GM18499 (cell line): ENCODE results near the gene TUBB.
"Not testable (repeated sequence)": the region's sequence is repeated elsewhere in the genome, so short reads cannot be mapped to it uniquely, and the experiment has no call there.

Source experiments
- ATAC-seq: cut with Tn5 transposase; IDR thresholded peaks from one replicate; pipeline ENCODE4 v1.9.1; 2021; ENCODE audit warnings: moderate number of reproducible peaks; ENCODE audit not compliant: insufficient read depth, unreplicated experiment

Gene TUBB

GRCh38 chr6:30756405-30757003 is 36.4 kb downstream of the TUBB start:
- ATAC-seq: not testable (repeated sequence)

- ATAC-seq: no peak
These were observed 37.2 kb downstream of the TUBB start for GRCh38 chr6:30757261-30757904.

DNA sequence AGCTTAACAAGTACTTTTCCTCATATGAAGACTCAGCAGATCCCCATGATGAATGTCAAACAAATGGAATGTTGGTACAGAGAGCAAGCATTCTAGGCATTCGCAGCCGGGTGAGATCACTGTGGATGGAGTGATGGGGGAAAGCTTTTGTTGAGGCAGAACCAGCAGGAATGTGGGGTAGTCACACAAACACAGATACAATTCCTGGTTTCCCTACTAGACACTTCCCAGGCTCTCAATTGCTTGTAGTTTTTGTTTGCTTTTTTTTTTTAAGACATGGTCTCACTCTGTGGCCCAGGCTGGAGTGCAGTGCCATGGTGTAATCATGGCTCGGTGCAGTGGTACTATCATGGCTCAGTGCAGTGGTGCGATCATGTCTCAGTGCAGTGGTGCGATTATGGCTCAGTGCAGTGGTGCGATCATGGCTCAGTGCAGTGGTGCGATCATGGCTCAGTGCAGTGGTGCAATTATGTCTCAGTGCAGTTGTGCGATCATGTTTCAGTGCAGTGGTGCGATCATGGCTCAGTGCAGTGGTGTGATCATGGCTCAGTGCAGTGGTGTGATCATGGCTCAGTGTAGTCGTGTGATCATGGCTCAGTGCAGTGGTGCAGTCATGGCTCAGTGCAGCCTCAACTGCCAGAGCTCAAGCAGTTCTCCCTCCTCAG is 39.6 kb downstream of the TUBB start:
- no peak for ATAC-seq

GRCh38 chr6:30760549-30760948 is 40.4 kb downstream of the TUBB start:
- no peak for ATAC-seq

DNA sequence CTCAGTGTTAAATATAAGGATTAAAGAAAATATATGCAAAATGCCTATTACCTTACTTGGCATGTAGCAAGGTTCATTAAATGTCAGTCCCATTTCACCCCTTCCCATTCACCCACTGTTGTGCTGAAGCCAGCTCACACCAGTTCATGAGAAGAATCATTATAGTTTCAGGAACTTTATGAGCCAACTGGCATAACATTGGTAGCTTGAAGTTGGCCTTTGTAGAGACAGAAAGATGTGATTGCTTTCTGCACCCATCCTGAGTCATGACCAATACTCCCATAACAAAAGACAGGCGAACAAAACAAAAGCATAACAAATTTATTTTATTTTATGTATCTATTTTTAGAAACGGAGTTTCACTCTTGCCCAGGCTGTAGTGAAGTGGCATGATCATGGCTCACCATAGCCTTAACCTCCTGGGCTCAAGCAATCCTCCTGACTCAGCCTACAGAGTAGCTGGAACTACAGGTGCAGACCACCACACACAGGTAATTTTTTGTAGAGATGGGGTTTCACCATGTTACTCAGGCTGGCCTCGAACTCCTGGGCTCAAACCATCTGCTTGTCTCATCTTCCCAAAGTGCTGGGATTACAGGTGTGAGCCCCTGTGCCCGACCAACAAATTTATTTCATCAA is 41.8 kb downstream of the TUBB start:
- no peak for ATAC-seq

DNA sequence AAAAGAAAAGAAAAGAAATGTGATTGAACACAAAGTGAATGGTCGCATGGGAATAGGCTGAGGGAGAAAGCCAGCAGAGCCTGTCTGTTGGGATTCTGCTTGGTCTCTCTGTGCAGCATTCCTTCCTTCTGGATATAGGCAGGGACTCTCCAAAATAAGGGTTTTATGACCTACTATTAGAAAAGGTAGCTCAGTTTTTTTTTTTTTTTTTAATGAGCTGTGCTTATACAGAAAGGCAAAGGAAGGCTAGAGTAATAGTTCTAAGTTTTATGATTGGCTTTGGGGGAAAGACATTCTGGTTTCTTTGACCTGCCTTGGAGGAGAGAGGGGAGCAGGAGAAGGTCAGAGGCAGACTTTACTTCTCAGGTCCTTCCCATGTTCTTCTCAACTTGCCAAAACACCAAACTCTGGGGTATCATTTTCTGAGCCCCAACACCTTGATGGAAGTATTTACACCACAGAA is 43.0 kb downstream of the TUBB start:
- no peak for ATAC-seq

DNA sequence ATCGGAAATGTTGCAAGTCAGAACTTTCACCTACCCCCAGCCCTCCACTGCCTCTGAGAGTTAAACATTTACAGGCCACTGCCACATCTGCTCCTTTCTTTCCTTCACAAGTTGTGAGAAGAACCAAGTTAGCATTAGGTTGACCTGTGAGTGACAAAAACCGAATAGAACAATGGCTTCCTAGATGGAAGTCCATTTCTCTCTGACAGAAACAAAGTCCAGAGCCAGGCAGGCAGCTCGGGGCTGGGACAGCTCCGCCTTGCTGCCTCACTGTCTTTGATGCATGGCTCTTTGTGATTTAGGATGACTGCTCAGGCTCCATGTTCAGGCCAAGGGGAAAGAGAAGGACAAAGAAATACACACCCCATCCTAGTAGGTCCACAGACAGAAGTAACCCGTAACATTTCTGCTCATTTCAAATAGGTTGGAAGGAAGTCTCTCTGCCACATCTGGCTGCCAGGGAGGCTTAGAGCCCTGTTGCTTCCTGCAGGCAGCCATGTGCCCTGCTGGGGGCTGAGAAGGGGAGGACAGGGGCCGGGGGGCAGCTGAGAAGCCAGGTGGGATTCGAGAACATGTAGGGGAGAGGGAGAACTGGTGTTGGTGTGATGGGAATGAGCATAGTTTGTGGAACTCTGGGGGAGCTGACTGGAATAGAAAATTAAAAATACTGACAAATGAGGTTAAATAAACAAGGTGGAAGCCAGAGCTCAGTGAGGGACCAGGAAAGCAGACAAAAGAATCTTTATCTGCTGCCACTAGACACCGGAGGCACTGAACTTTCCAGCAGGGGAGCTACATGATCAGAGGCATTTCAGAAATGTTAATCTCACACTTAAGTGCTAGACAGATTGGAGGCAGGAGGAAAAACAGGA is 43.7 kb downstream of the TUBB start:
- ATAC-seq: no peak

- not testable (repeated sequence) for ATAC-seq
These were observed 44.4 kb downstream of the TUBB start for GRCh38 chr6:30764490-30765043.

DNA sequence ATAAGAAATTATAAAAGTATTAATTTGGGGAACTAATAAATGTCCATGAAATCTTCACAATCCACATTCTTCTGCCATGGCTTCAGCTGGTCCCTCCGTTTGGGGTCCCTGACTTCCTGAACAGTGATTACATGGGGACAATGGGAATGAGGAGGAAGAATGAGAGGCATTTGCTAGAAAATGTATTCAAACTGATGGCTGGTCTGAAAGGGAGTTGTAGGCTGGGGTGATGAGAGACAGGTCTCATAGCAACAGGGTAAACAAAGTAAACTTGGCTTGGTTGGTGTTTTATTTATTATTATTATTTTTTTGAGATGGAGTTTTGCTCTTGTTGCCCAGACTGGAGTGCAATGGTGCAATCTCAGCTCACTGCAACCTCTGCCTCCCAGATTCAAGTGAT is 45.3 kb downstream of the TUBB start:
- not testable (repeated sequence) for ATAC-seq

- ATAC-seq: no peak
These were observed 46.5 kb downstream of the TUBB start for GRCh38 chr6:30766461-30767157.

DNA sequence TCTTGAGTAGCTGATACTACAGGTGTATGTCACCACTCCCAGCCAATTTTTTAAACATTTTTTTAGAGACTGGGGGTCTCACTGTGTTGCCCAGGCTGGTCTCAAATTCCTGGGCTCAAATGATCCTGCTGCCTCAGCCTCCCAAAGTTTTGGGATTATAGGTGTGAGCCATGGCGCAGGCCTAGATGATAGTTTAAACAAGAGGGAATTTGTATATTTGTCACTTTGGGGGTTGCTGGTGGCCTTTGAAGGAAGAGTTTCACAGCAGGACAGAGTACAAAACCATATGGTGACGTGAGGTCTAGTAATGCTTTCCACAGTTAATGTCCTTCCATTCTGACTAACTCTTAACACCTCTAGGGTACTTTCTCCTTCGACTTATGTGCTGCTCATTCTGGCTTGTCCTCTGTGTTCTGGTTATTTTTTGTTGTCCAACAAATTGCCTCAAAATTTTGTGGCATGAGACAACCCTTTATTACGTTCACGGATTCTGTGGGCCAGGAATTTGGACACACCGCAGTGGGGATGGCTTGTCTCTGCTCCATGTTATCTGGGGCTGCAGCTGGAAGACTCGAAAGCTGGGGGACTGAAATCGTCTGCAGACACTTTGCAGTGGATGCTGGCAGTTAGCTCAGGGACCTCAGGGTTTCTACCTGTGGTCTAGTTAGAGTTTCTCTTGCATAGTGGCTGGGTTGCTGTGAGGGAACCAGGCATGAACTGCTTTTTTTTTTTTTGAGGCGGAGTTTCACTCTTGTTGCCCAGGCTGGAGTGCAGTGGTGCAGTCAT is 47.2 kb downstream of the TUBB start:
- ATAC-seq: no peak

DNA sequence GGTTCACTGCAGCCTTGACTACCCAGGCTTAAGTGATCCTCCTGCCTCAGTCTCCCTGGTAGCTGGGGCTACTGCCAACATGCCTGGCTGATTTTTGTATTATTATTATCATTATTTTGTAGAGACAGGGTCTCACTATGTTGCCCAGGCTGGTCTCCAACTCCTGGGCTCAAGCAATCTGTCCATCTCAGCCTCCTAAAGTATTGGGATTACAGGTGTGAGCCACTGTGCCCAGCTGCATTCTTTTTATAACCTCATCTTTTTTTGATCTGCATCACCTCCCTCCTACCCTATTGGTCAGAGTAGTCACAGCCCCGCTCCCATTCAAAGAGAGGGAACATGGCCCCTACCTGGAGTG is 47.8 kb downstream of the TUBB start:
- ATAC-seq: no peak

DNA sequence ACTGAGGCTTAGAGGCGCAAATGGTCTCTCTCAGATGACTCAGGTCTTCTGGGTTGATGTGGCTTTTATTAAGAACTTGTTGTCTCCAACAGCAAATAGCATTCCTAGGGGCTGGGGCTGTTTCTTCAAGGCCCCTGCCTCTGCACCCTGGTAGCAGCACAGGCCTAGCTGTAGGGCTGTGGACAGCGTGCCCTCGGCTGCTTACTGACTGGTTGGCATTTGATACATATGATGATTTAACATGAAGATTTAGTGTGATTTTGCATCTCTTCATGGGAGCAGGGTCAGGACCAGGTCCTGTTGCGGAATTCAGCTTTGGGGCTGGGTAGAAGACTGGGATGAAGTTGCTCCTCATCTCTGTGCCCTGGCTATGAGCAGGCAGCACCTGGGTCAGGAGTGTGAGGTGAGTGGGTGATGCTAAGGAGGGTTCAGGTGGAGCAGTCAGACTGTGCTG is 48.5 kb downstream of the TUBB start:
- ATAC-seq: no peak

DNA sequence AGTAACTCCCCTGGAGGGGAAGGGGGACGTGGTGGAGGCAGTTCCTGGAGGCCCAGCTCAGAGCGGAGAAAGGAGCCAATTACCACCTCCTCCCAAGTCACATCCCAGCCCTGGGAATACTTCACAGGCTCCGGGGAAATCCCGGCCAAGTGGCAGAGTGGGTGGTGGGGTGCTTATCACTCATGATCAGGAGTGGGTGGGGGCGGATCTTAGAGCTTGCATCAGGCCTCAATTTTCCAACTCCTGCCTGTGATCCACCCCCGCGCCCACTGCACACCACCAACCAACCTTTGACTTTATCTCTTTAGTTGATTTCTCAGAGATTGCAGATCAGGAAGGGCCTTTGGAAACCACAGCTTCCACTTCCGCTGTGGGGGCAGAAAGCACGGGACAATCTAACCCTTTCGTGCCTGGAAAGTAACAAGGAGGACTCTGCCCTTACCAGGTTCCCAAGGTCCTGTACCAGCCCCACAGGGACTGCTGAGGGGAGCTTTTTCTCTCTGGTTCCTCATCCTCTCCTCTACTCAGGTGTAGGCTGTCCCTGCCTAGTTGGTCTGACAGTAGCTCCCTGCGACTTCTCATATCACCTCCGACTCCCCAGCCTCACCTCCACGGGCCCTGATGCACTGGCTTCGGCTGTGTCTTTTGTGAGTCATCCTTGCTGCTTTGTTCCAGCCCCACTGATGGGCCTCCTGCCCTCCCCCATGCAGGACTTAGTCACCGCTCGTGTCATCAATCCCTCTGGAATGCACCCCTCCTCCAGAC is 49.1 kb downstream of the TUBB start:
- no peak for ATAC-seq

- ATAC-seq: no peak
These were observed 49.8 kb downstream of the TUBB start for GRCh38 chr6:30769853-30770524.

- no peak for ATAC-seq
These were observed 50.4 kb downstream of the TUBB start for GRCh38 chr6:30770592-30770991.

GRCh38 chr6:30774701-30775100 is 54.5 kb downstream of the TUBB start:
- no peak for ATAC-seq
